DOHH2 (cell line): ENCODE results near the gene CDHR1.

Source experiments
- H3F3A ChIP-seq: fragments of 200-600 bp; sonication (generic), shearing (Covaris generic); 2 replicates; pipeline ENCODE4 v1.6.0; 2016; ENCODE audit warnings: antibody characterized with exemption, mild to moderate bottlenecking; ENCODE audit not compliant: control insufficient read depth, insufficient read depth
- H3K27ac ChIP-seq: fragments of 200-600 bp; sonication (generic); 2 replicates; pipeline ENCODE4 v1.5.1; 2014; ENCODE audit warnings: low read depth, mild to moderate bottlenecking, low read length, moderate library complexity
- H3K27me3 ChIP-seq: fragments of 200-600 bp; sonication (generic); 2 replicates; pipeline ENCODE4 v1.6.1; 2014; ENCODE audit warnings: mild to moderate bottlenecking, low read length, mixed read lengths; ENCODE audit not compliant: control insufficient read depth
- H3K36me3 ChIP-seq: fragments of 200-600 bp; sonication (generic); 2 replicates; pipeline ENCODE4 v1.6.1; 2014; ENCODE audit warnings: mild to moderate bottlenecking, low read length, moderate library complexity, mixed read lengths; ENCODE audit not compliant: control insufficient read depth
- H3K4me1 ChIP-seq: fragments of 200-600 bp; sonication (generic); 2 replicates; pipeline ENCODE4 v1.6.1; 2014; ENCODE audit warnings: mild to moderate bottlenecking, low read length, mixed read lengths; ENCODE audit not compliant: control insufficient read depth
- H3K4me2 ChIP-seq: fragments of 200-600 bp; sonication (generic); 2 replicates; pipeline ENCODE4 v1.6.0; 2014; ENCODE audit warnings: mild to moderate bottlenecking, low read length, moderate library complexity
- H3K4me3 ChIP-seq: fragments of 200-600 bp; sonication (generic); 2 replicates; pipeline ENCODE4 v1.5.1; 2014; ENCODE audit warnings: mild to moderate bottlenecking, low read length, mixed read lengths
- H3K79me2 ChIP-seq: fragments of 200-600 bp; sonication (generic); 2 replicates; pipeline ENCODE4 v1.6.1; 2014; ENCODE audit warnings: mild to moderate bottlenecking, low read length, mixed read lengths; ENCODE audit not compliant: control insufficient read depth
- H3K9me2 ChIP-seq: fragments of 200-600 bp; sonication (generic); replicated peaks from 2 replicates; pipeline ENCODE4 v1.6.1; 2014; ENCODE audit warnings: mild to moderate bottlenecking, low read length, mixed read lengths; ENCODE audit not compliant: control insufficient read depth
- H3K9me3 ChIP-seq: fragments of 200-600 bp; sonication (generic); 2 replicates; pipeline ENCODE4 v1.6.1; 2014; ENCODE audit warnings: antibody characterized with exemption, low read length, mixed read lengths; ENCODE audit not compliant: control insufficient read depth, insufficient read depth
- H4K20me1 ChIP-seq: fragments of 200-600 bp; sonication (generic); 2 replicates; pipeline ENCODE4 v1.6.0; 2014; ENCODE audit warnings: low read depth, mild to moderate bottlenecking, antibody characterized with exemption, low read length, moderate library complexity; ENCODE audit not compliant: control insufficient read depth, insufficient read depth
- EZH2phosphoT487 ChIP-seq: fragments of 200-600 bp; sonication (generic); IDR thresholded peaks from 2 replicates; pipeline ENCODE4 v1.6.1; 2017; ENCODE audit warnings: borderline replicate concordance, mild to moderate bottlenecking, antibody characterized with exemption, low read length, moderate library complexity, mixed read lengths
- TF ChIP-seq, protein P1 (sequence below): fragments of 200-600 bp; sonication (generic); IDR thresholded peaks from one replicate; pipeline ENCODE4 v1.5.1; 2014; ENCODE audit warnings: antibody characterized with exemption, mild to moderate bottlenecking, low read depth, low read length; ENCODE audit not compliant: poor library complexity, severe bottlenecking

Gene CDHR1

GRCh38 chr10:84261236-84261915, 67.0 kb downstream of the CDHR1 start:
- TF ChIP-seq, protein P1, sequence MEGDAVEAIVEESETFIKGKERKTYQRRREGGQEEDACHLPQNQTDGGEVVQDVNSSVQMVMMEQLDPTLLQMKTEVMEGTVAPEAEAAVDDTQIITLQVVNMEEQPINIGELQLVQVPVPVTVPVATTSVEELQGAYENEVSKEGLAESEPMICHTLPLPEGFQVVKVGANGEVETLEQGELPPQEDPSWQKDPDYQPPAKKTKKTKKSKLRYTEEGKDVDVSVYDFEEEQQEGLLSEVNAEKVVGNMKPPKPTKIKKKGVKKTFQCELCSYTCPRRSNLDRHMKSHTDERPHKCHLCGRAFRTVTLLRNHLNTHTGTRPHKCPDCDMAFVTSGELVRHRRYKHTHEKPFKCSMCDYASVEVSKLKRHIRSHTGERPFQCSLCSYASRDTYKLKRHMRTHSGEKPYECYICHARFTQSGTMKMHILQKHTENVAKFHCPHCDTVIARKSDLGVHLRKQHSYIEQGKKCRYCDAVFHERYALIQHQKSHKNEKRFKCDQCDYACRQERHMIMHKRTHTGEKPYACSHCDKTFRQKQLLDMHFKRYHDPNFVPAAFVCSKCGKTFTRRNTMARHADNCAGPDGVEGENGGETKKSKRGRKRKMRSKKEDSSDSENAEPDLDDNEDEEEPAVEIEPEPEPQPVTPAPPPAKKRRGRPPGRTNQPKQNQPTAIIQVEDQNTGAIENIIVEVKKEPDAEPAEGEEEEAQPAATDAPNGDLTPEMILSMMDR: no peak
- TF ChIP-seq EZH2phosphoT487: no peak
- Histone ChIP-seq H4K20me1 (no peaks in the 10 kb centered on the region), H3K9me2 (no peaks in the 10 kb centered on the region), H3K36me3 (no peaks in the 10 kb centered on the region), H3K27ac (no peak overlapping the region), H3F3A (no peaks in the 10 kb centered on the region), H3K4me3 (no peak overlapping the region), H3K4me2 (no peak overlapping the region), H3K27me3 (peaks cover 9% of the 10 kb centered on the region), H3K79me2 (no peaks in the 10 kb centered on the region), H3K9me3 (no peaks in the 10 kb centered on the region), H3K4me1 (no peaks in the 10 kb centered on the region; the same call in 1 of the 2 replicates)

DNA sequence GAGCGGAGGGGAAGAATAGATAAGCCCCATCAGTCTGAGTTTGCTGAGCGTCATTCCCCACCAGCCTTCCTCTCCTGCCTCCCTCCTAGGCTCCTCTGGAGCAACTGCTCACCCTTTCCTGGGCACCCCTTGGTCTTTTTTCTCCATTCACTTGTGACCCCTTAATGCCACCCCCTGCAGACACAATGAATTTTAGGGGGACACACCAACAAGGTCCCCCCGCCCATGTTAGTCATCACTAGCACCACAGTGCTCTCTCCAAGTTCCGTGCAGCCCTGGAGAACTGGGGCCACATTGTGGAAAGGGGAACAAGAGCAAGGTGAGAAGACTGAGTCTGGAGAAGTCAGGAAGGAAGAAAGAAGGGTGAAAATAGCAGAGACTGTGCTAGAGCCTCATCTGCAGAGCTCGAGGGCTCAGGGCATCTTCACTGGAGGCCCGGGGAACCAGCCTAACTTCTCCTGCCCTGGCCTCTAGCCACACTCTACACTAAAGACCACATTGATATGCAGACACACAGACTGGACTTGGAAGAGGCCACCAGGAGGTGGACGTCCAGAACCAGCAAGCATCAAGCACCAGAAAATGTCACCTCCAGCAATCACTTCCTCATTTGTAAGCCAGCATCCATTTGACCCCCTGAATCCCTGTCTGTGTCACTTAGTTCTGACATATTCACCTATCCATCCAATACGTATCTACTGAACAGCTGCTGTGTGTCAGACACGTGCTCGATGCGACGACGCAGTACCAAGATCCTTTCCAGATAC, 68.0 kb downstream of the CDHR1 start:
- no peak overlapping the region for H3K4me3 ChIP-seq
- H3K4me2 ChIP-seq: no peak overlapping the region
- no peak for TF ChIP-seq EZH2phosphoT487
- TF ChIP-seq, protein P1: no peak
- no peaks in the 10 kb centered on the region for H3K79me2 ChIP-seq
- H3K4me1 ChIP-seq: no peaks in the 10 kb centered on the region
- no peaks in the 10 kb centered on the region for H3K9me3 ChIP-seq
- H3K27me3 ChIP-seq: peaks cover 9% of the 10 kb centered on the region
- no peaks in the 10 kb centered on the region for H3K36me3 ChIP-seq
- H3K27ac ChIP-seq: no peak overlapping the region
- H3K9me2 ChIP-seq: no peaks in the 10 kb centered on the region
- no peaks in the 10 kb centered on the region for H3F3A ChIP-seq
- H4K20me1 ChIP-seq: no peaks in the 10 kb centered on the region

DNA sequence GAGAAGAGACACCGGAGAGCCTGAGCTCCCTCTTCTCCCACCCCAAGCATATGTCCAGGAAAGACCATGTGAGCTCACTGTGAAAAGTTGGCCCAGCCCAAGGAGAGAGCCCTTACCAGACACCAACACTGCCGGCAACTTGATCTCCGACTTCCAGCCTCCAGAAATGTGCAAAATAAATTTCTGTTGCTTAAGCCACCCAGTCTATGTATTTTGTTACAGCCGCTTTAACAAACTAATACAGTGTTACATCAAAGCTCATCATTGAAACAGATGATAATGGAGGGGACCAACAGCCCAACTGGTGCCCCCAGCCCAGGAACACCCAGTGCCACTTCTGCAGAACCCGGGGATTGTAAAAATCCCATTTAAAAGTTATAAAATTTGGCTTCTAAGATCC, 69.4 kb downstream of the CDHR1 start:
- no peaks in the 10 kb centered on the region for H3K9me2 ChIP-seq
- H3K4me1 ChIP-seq: no peaks in the 10 kb centered on the region
- no peaks in the 10 kb centered on the region for H4K20me1 ChIP-seq
- H3K4me3 ChIP-seq: no peak overlapping the region
- H3K79me2 ChIP-seq: no peaks in the 10 kb centered on the region
- TF ChIP-seq, protein P1: no peak
- TF ChIP-seq EZH2phosphoT487: no peak
- peaks cover 11% of the 10 kb centered on the region for H3K27me3 ChIP-seq
- H3K36me3 ChIP-seq: no peaks in the 10 kb centered on the region
- no peak overlapping the region for H3K27ac ChIP-seq
- H3K9me3 ChIP-seq: no peaks in the 10 kb centered on the region
- no peaks in the 10 kb centered on the region for H3F3A ChIP-seq
- H3K4me2 ChIP-seq: no peak overlapping the region
